ENCODE results near the gene HOXB9. TPM values are rescaled to one million over a fixed set of nuclear protein-coding genes. Genes with fewer than 3 reads are reported as not detected.

Gene HOXB9
- total RNA-seq, 4 donors from 2014 or later: not detected

GRCh38 chr17:48636177-48637018 lies 10.2 kb upstream of the HOXB9 start:
- 17 to 26% methylated on average over 4 to 5 of the region's 39 CpGs for WGBS, 2 donors (ENCODE audit: low coverage in 1 of 2)
- peaks cover 100% of the 10 kb centered on the region for H3K27me3 ChIP-seq
- TF ChIP-seq POLR2A (IDR thresholded peaks at IDR 0.05): no peak
- TF ChIP-seq CTCF (IDR thresholded peaks at IDR 0.05): peak in 2 of 4 experiments; percentile 27 to 43
- H3K9me3 ChIP-seq: peaks cover 0 to 4% (median 0%) of the 10 kb centered on the region in 3 donors
- no peak overlapping the region for H3K4me3 ChIP-seq
- H3K27ac ChIP-seq: no peak overlapping the region
- ATAC-seq: peak; percentile 62
- H3K36me3 ChIP-seq: no peaks in the 10 kb centered on the region
- peaks cover 0 to 20% (median 0%) of the 10 kb centered on the region in 3 donors for H3K4me1 ChIP-seq

- peaks cover 100% of the 10 kb centered on the region for H3K27me3 ChIP-seq
Measured at GRCh38 chr17:48634493-48635208, 8.5 kb upstream of the HOXB9 start.

GRCh38 chr17:48633266-48633677 lies 7.1 kb upstream of the HOXB9 start:
- Histone ChIP-seq H3K9me3 (peaks cover 0 to 4% (median 0%) of the 10 kb centered on the region in 3 donors), H3K4me1 (peaks cover 0 to 20% (median 0%) of the 10 kb centered on the region in 3 donors), H3K27me3 (peaks cover 100% of the 10 kb centered on the region), H3K4me3 (no peak overlapping the region), H3K36me3 (no peaks in the 10 kb centered on the region), H3K27ac (no peak overlapping the region)
- TF ChIP-seq CTCF (IDR thresholded peaks at IDR 0.05) (no peak), POLR2A (IDR thresholded peaks at IDR 0.05) (no peak), POLR2AphosphoS5 (IDR thresholded peaks at IDR 0.05) (no peak), EP300 (IDR thresholded peaks at IDR 0.05) (no peak)
- no peak for ATAC-seq
- 0 to 6% methylated on average over 2 to 7 of the region's 35 CpGs for WGBS, 2 donors (ENCODE audit: low coverage in 1 of 2)

More at GRCh38 chr17:48634493-48635208, 8.5 kb upstream of the HOXB9 start:
- H3K4me3 ChIP-seq: no peak overlapping the region
- H3K36me3 ChIP-seq: no peaks in the 10 kb centered on the region
- H3K9me3 ChIP-seq: peaks cover 0 to 4% (median 0%) of the 10 kb centered on the region in 3 donors
- ATAC-seq: no peak
- TF ChIP-seq EP300 (IDR thresholded peaks at IDR 0.05) (no peak), POLR2A (IDR thresholded peaks at IDR 0.05) (no peak), POLR2AphosphoS5 (IDR thresholded peaks at IDR 0.05) (no peak), CTCF (IDR thresholded peaks at IDR 0.05) (no peak)
- 0 to 22% methylated on average over 1 to 20 of the region's 20 CpGs for WGBS, 2 donors (ENCODE audit: low coverage in 1 of 2)
- H3K4me1 ChIP-seq: peaks cover 0 to 20% (median 0%) of the 10 kb centered on the region in 3 donors
- no peak overlapping the region for H3K27ac ChIP-seq

GRCh38 chr17:48632579-48633265 lies 6.6 kb upstream of the HOXB9 start:
- Histone ChIP-seq H3K27me3 (peaks cover 100% of the 10 kb centered on the region), H3K27ac (no peak overlapping the region), H3K4me3 (no peak overlapping the region), H3K36me3 (no peaks in the 10 kb centered on the region), H3K4me1 (peaks cover 0 to 20% (median 0%) of the 10 kb centered on the region in 3 donors), H3K9me3 (peaks cover 0 to 4% (median 0%) of the 10 kb centered on the region in 3 donors)
- ATAC-seq: no peak
- no peak for TF ChIP-seq POLR2AphosphoS5 (IDR thresholded peaks at IDR 0.05)
- no peak for TF ChIP-seq EP300 (IDR thresholded peaks at IDR 0.05)
- no peak for TF ChIP-seq POLR2A (IDR thresholded peaks at IDR 0.05)
- TF ChIP-seq CTCF (IDR thresholded peaks at IDR 0.05): no peak
- 0 to 14% methylated on average over 1 to 5 of the region's 7 CpGs for WGBS, 2 donors (ENCODE audit: low coverage in 1 of 2)
